ENCODE data around the gene ATR.
"Not testable (repeated sequence)": the region's sequence is repeated elsewhere in the genome, so short reads cannot be mapped to it uniquely, and the experiment has no call there.

ATR gene

GRCh38 chr3:142602619-142603385 is 24.3 kb upstream of the ATR start:
- H3K4me3 ChIP-seq (ENCODE audit: low read length): no peak overlapping the region
- no peak for TF ChIP-seq ZNF274 (IDR thresholded peaks at IDR 0.05; ENCODE audit: low read depth, low read length)

DNA sequence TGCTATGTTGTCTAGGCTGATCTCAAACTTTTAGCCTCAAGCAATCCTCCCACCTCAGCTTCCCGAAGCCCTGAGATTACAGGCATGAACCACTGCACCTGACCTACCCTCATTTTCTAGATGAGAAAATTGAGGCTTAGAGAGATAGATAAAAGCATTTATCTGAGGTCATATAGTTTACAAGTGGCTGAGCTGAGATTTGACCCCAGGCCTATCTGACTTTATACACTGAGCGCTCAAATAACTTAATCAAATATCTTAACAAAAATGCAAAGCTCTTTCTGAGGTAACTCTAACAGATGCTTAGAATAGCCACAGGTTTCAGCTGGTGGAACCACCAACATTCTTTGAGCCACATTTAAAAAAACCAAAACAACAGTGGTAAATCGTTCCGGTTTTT is 23.2 kb upstream of the ATR start:
- H3K4me3 ChIP-seq (ENCODE audit: low read length): no peak overlapping the region
- no peak for TF ChIP-seq ZNF274 (IDR thresholded peaks at IDR 0.05; ENCODE audit: low read depth, low read length)

DNA sequence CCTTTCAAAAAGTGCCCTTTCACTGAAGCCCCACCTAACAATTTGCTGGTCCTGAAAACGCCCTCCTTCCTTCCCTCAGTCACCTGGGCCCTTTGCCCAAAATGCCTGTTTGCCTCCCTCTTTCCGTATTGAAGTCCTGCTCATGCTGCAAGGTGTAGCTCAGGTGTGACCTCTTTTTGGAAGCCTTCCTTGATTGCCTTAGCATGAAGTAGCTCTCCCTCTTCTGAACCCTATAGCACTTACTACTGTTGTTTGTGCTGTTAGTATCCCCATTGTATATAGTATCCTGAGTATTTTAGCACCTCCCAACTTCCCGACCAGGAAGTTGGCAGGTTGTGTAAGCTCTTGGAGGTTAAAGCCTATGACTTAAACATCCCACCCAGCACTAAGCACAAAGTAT is 19.4 kb upstream of the ATR start:
- no peak for TF ChIP-seq ZNF274 (IDR thresholded peaks at IDR 0.05; ENCODE audit: low read depth, low read length)
- no peak overlapping the region for H3K4me3 ChIP-seq (ENCODE audit: low read length)

DNA sequence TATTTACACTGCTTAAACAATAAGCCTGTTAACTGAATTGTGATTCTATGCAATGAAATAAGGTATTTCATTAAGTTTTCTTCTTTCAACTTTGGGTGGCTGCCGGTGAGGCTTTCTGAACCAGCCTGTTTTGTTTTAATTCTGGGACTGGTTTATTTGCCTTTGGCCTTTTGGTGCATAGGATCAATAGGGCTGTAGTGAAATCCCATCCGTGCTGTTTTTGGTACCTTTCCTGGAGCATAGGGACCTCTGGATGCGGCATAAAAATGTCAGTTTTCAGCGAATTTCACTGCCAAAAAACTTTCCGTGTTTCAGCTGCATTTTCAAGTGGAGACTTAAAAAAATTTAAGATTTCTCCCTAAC is 18.2 kb upstream of the ATR start:
- no peak for TF ChIP-seq ZNF274 (IDR thresholded peaks at IDR 0.05; ENCODE audit: low read depth, low read length)
- H3K4me3 ChIP-seq (ENCODE audit: low read length): peak overlapping the region; percentile 72

DNA sequence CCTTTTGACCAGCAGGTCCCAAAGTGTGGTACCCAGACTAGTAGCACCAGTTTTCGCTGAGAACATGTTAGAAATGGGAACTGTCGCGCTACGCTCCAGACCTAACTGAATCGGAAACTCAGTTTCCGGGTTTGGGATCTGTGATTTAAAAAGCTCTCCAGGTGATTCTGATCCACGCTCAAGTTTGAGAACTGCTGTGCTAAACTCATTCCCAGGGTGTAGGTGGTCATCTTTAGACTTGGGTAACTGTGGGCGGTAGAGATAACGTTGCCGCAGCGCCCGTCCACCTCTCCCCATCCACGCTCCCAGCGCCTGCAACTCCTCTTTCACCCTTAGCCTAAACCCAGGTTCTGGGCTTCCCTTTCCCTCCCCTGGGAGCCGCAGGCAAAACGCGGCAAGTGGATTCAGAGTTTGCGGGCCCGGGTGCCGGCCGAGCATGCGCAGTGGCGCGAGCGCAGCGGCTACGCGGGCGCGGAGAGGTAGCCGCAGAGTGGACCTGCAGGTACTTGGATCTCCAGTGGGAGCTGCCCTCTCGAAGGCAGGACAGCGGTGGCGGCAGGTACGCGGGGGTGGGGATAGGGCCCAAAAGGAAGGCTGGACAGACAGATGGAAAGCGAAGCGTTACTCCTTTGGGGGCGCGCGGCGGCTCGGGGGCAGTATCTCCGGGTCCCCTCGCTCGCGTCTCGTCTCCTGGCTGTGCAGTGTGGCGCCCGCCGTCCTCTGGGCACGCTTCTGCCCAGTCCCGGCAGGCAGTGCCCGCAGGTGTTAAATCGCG is 17.6 kb upstream of the ATR start, which contains the start of gene PLS1:
Gene PLS1 (plus strand): TSS at position 443 of the 775 bp plus-strand sequence. CDS start 67,845 bp downstream, outside the sequence.
- no peak for TF ChIP-seq ZNF274 (IDR thresholded peaks at IDR 0.05; ENCODE audit: low read depth, low read length)

DNA sequence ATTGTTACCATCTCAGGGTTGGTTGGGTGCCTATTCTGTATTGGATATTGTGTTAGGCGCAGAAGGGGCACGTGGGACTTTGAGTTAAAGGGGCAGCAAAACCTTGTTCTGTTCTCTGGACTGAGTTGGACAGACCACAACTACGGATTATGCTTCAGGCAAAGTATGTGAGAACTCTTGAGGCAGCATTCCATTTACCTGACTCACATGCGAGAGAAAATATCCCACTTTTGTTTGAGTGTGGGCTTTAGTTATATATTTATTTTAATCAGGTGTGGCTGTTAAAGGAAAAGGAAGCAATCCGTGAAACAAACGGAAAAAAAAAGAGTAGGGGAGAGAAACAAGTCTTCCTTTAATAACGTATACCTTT is 17.0 kb upstream of the ATR start:
- peak overlapping the region; percentile 72 for H3K4me3 ChIP-seq (ENCODE audit: low read length)
- no peak for TF ChIP-seq ZNF274 (IDR thresholded peaks at IDR 0.05; ENCODE audit: low read depth, low read length)

More for the DNA sequence above, 17.6 kb upstream of the ATR start, which contains the start of gene PLS1:
- peak within 1 kb of the TSS; percentile 72 for H3K4me3 ChIP-seq (ENCODE audit: low read length)

DNA sequence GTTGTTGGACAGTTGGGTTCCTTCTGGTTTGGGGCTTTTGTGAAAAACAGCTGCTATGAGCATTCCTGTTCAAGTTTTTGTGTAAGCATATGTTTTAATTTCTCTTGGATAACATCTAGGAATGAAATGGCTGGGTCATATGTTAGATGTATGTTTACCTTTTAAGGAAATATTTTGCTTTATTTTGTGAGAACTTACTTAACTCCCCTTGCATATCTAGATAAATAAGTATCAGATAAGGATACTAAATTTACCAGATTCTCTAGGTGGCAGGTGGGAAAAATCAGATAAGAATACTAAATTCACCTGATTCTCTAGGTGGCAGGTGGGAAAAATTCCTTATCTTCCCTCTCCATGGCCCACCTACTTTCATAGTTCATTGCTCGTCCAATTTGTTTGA is 16.6 kb upstream of the ATR start:
- TF ChIP-seq ZNF274 (IDR thresholded peaks at IDR 0.05; ENCODE audit: low read depth, low read length): no peak
- no peak overlapping the region for H3K4me3 ChIP-seq (ENCODE audit: low read length)

GRCh38 chr3:142592268-142592667 is 13.7 kb upstream of the ATR start:
- H3K4me3 ChIP-seq (ENCODE audit: low read length): not testable (repeated sequence)

DNA sequence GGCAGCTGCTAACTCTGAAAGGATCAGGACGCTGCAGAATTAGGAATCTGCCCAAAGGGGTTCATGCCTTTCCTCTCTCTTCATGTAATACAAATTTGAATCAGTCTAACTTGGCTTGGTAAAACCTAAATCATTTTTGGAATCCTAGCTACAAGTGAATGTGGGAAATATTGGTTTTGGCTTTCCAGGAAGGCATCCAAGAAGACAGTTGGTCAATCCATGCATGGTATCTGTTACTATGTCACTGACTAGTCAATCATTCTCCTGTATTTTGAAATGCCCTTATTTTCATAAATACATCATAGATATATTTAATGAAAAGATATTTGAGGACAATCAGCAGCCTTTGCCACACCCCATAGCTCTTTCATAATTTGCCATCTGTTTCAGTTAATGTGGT is 10.2 kb upstream of the ATR start:
- TF ChIP-seq ZNF274 (IDR thresholded peaks at IDR 0.05; ENCODE audit: low read depth, low read length): no peak
- no peak overlapping the region for H3K4me3 ChIP-seq (ENCODE audit: low read length)

DNA sequence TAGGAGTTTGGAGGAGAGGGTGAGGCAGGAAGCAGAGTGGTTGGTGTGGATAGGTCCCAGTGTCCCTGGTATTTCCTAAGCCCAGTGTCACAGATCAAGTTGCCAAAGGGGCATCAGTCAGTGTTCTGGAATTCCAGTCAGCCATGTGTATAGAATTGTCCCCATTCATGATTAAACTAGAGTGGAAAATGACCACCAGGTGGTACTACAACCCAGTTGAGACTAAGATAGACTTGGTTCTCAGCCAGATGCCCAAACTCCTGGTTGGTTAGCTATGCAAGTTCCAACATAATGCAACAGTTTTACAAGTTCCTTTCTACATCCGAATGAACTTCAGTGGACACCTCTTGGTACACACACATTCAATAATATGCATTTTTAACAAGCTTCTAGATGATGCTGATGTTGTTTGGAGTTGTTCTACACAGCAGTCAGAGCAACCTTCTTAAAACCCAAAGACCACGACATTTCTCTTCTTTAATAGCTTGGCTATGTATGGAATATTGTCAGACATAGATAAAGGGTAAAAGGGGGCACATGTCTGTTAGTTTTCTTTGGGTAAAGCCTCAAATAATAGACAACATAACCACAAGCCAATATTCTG is 8.4 kb upstream of the ATR start:
- no peak overlapping the region for H3K4me3 ChIP-seq (ENCODE audit: low read length)
- no peak for TF ChIP-seq ZNF274 (IDR thresholded peaks at IDR 0.05; ENCODE audit: low read depth, low read length)

GRCh38 chr3:142581070-142581469 is 2.5 kb upstream of the ATR start:
- not testable (repeated sequence) for H3K4me3 ChIP-seq (ENCODE audit: low read length)

DNA sequence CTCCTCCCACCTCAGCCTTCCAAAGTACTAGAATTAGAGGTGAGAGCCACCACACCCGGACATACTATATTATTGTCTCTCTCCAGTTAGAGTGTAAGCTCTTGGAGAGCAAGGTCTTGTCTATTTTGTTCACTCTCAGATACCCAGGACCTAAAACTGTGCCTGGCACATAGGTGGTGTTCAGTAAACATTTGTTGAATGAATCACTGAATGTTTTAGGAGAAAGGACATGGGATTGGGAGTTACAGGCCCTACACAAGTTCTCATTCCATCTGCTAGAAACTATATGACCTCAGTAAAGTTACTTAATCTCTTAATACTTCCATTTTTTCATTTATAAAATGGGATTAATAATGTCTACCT is 1.5 kb upstream of the ATR start:
- no peak overlapping the region for H3K4me3 ChIP-seq (ENCODE audit: low read length)
- no peak for TF ChIP-seq ZNF274 (IDR thresholded peaks at IDR 0.05; ENCODE audit: low read depth, low read length)

GRCh38 chr3:142577696-142578328 is 721 bp downstream of the ATR start:
- TF ChIP-seq ZNF274 (IDR thresholded peaks at IDR 0.05; ENCODE audit: low read depth, low read length): no peak
- H3K4me3 ChIP-seq (ENCODE audit: low read length): peak overlapping the region; percentile 88

DNA sequence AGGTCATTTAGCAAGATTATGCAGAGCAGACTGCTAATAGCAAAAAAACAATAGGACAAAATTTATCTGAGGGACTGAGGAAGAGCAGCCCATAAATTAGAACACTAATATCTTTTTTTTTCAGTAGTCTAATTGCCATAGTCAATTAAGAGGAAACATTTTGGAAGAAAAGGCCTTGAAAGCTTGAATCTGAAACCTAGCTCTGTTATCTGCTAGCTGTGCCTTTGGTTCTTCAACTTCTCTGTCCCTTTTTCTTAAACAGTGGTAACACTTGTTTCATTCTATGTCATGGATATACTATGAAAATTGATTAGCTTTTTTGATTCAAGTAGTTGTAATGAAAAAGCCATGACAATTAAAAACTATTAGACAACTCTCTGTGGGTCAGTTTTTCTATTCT is 1.7 kb downstream of the ATR start:
- H3K4me3 ChIP-seq (ENCODE audit: low read length): no peak overlapping the region; the same call in 1 of the 2 replicates
- no peak for TF ChIP-seq ZNF274 (IDR thresholded peaks at IDR 0.05; ENCODE audit: low read depth, low read length)

- TF ChIP-seq ZNF274 (IDR thresholded peaks at IDR 0.05; ENCODE audit: low read depth, low read length): no peak
- H3K4me3 ChIP-seq (ENCODE audit: low read length): no peak overlapping the region
Measured at GRCh38 chr3:142574665-142575064, 3.9 kb downstream of the ATR start.

DNA sequence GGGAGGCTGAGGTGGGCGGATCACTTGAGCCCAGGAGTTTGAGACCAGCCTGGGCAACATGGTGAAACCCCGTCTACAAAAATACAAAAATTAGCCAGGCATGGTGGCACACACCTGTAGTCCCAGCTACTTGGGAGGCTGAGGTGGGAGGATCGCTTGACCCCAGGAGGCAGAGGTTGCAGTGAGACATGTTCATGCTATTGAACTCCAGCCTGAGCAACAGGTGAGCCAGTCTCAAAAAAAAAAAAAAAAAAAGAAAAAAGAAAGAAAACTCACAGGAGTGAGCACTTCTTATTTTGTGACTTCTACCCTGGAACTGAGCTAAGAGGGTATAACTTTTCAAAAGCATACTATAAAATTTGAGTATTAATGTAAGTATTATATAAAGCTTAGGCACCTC is 4.3 kb downstream of the ATR start:
- H3K4me3 ChIP-seq (ENCODE audit: low read length): not testable (repeated sequence)

- not testable (repeated sequence) for H3K4me3 ChIP-seq (ENCODE audit: low read length)
Measured at GRCh38 chr3:142569422-142569821, 9.1 kb downstream of the ATR start.

Data from GM08714 (cell line).